ENCODE measurements around the gene NPIPA1.
"Not testable (repeated sequence)": the region's sequence is repeated elsewhere in the genome, so short reads cannot be mapped to it uniquely, and the experiment has no call there.

The NPIPA1 gene

GRCh38 chr16:14930246-14930645 lies 7.0 kb upstream of the NPIPA1 start:
- not testable (repeated sequence) for H3K4me3 ChIP-seq (ENCODE audit: insufficient read depth, low read depth, low read length, poor library complexity, severe bottlenecking); H3K27me3 ChIP-seq (replicated peaks; ENCODE audit: control insufficient read depth, insufficient read depth, low read length, poor library complexity, severe bottlenecking); H3K27ac ChIP-seq (ENCODE audit: insufficient read depth, low read length, poor library complexity, severe bottlenecking); H3K4me1 ChIP-seq (ENCODE audit: control insufficient read depth, insufficient read depth, low read length, poor library complexity, severe bottlenecking); DNase-seq; H3K9me3 ChIP-seq (ENCODE audit: control insufficient read depth, low read length); H3K36me3 ChIP-seq (ENCODE audit: control insufficient read depth, insufficient read depth, low read length)

- not testable (repeated sequence) for H3K27ac ChIP-seq (ENCODE audit: insufficient read depth, low read length, poor library complexity, severe bottlenecking); H3K9me3 ChIP-seq (ENCODE audit: control insufficient read depth, low read length); DNase-seq; H3K27me3 ChIP-seq (replicated peaks; ENCODE audit: control insufficient read depth, insufficient read depth, low read length, poor library complexity, severe bottlenecking); H3K4me1 ChIP-seq (ENCODE audit: control insufficient read depth, insufficient read depth, low read length, poor library complexity, severe bottlenecking); H3K36me3 ChIP-seq (ENCODE audit: control insufficient read depth, insufficient read depth, low read length); H3K4me3 ChIP-seq (ENCODE audit: insufficient read depth, low read depth, low read length, poor library complexity, severe bottlenecking)
These were observed 6.3 kb upstream of the NPIPA1 start for GRCh38 chr16:14930971-14931370.

- H3K27ac ChIP-seq (ENCODE audit: insufficient read depth, low read length, poor library complexity, severe bottlenecking); H3K4me1 ChIP-seq (ENCODE audit: control insufficient read depth, insufficient read depth, low read length, poor library complexity, severe bottlenecking); H3K27me3 ChIP-seq (replicated peaks; ENCODE audit: control insufficient read depth, insufficient read depth, low read length, poor library complexity, severe bottlenecking); H3K36me3 ChIP-seq (ENCODE audit: control insufficient read depth, insufficient read depth, low read length); H3K4me3 ChIP-seq (ENCODE audit: insufficient read depth, low read depth, low read length, poor library complexity, severe bottlenecking); DNase-seq; H3K9me3 ChIP-seq (ENCODE audit: control insufficient read depth, low read length): not testable (repeated sequence)
These were observed 4.5 kb upstream of the NPIPA1 start for GRCh38 chr16:14932581-14933375.

GRCh38 chr16:14937994-14938393 lies 751 bp downstream of the NPIPA1 start:
- not testable (repeated sequence) for H3K36me3 ChIP-seq (ENCODE audit: control insufficient read depth, insufficient read depth, low read length); H3K27ac ChIP-seq (ENCODE audit: insufficient read depth, low read length, poor library complexity, severe bottlenecking); H3K9me3 ChIP-seq (ENCODE audit: control insufficient read depth, low read length); H3K27me3 ChIP-seq (replicated peaks; ENCODE audit: control insufficient read depth, insufficient read depth, low read length, poor library complexity, severe bottlenecking); H3K4me1 ChIP-seq (ENCODE audit: control insufficient read depth, insufficient read depth, low read length, poor library complexity, severe bottlenecking); DNase-seq; H3K4me3 ChIP-seq (ENCODE audit: insufficient read depth, low read depth, low read length, poor library complexity, severe bottlenecking)

GRCh38 chr16:14942686-14943085 lies 5.4 kb downstream of the NPIPA1 start:
- not testable (repeated sequence) for H3K4me3 ChIP-seq (ENCODE audit: insufficient read depth, low read depth, low read length, poor library complexity, severe bottlenecking); H3K27me3 ChIP-seq (replicated peaks; ENCODE audit: control insufficient read depth, insufficient read depth, low read length, poor library complexity, severe bottlenecking); H3K27ac ChIP-seq (ENCODE audit: insufficient read depth, low read length, poor library complexity, severe bottlenecking); H3K4me1 ChIP-seq (ENCODE audit: control insufficient read depth, insufficient read depth, low read length, poor library complexity, severe bottlenecking); H3K9me3 ChIP-seq (ENCODE audit: control insufficient read depth, low read length); DNase-seq; H3K36me3 ChIP-seq (ENCODE audit: control insufficient read depth, insufficient read depth, low read length)

GRCh38 chr16:14955546-14956231 lies 18.4 kb downstream of the NPIPA1 start:
- DNase-seq, result no peak
- no peaks in the 10 kb centered on the region for H3K4me1 ChIP-seq (ENCODE audit: control insufficient read depth, insufficient read depth, low read length, poor library complexity, severe bottlenecking)
- no peak overlapping the region for H3K27ac ChIP-seq (ENCODE audit: insufficient read depth, low read length, poor library complexity, severe bottlenecking)
- H3K4me3 ChIP-seq (ENCODE audit: insufficient read depth, low read depth, low read length, poor library complexity, severe bottlenecking), result no peak overlapping the region
- no peaks in the 10 kb centered on the region for H3K27me3 ChIP-seq (replicated peaks; ENCODE audit: control insufficient read depth, insufficient read depth, low read length, poor library complexity, severe bottlenecking)
- no peaks in the 10 kb centered on the region for H3K9me3 ChIP-seq (ENCODE audit: control insufficient read depth, low read length)
- H3K36me3 ChIP-seq (ENCODE audit: control insufficient read depth, insufficient read depth, low read length), result no peaks in the 10 kb centered on the region

GRCh38 chr16:14957576-14958322 lies 20.5 kb downstream of the NPIPA1 start:
- no peak overlapping the region for H3K4me3 ChIP-seq (ENCODE audit: insufficient read depth, low read depth, low read length, poor library complexity, severe bottlenecking)
- no peaks in the 10 kb centered on the region for H3K36me3 ChIP-seq (ENCODE audit: control insufficient read depth, insufficient read depth, low read length)
- H3K27me3 ChIP-seq (replicated peaks; ENCODE audit: control insufficient read depth, insufficient read depth, low read length, poor library complexity, severe bottlenecking), result no peaks in the 10 kb centered on the region
- no peaks in the 10 kb centered on the region for H3K4me1 ChIP-seq (ENCODE audit: control insufficient read depth, insufficient read depth, low read length, poor library complexity, severe bottlenecking)
- H3K9me3 ChIP-seq (ENCODE audit: control insufficient read depth, low read length), result no peaks in the 10 kb centered on the region
- no peak for DNase-seq
- no peak overlapping the region for H3K27ac ChIP-seq (ENCODE audit: insufficient read depth, low read length, poor library complexity, severe bottlenecking)

- DNase-seq, result no peak
- H3K4me1 ChIP-seq (ENCODE audit: control insufficient read depth, insufficient read depth, low read length, poor library complexity, severe bottlenecking), result no peaks in the 10 kb centered on the region
- H3K4me3 ChIP-seq (ENCODE audit: insufficient read depth, low read depth, low read length, poor library complexity, severe bottlenecking), result no peak overlapping the region
- H3K36me3 ChIP-seq (ENCODE audit: control insufficient read depth, insufficient read depth, low read length), result no peaks in the 10 kb centered on the region
- peaks cover 1% of the 10 kb centered on the region for H3K9me3 ChIP-seq (ENCODE audit: control insufficient read depth, low read length)
- H3K27ac ChIP-seq (ENCODE audit: insufficient read depth, low read length, poor library complexity, severe bottlenecking), result no peak overlapping the region
- H3K27me3 ChIP-seq (replicated peaks; ENCODE audit: control insufficient read depth, insufficient read depth, low read length, poor library complexity, severe bottlenecking), result no peaks in the 10 kb centered on the region
These were observed 21.0 kb downstream of the NPIPA1 start for GRCh38 chr16:14958323-14958600.

- no peak for DNase-seq
- Histone ChIP-seq H3K9me3 (ENCODE audit: control insufficient read depth, low read length) (peaks cover 5% of the 10 kb centered on the region), H3K27me3 (replicated peaks; ENCODE audit: control insufficient read depth, insufficient read depth, low read length, poor library complexity, severe bottlenecking) (no peaks in the 10 kb centered on the region), H3K4me1 (ENCODE audit: control insufficient read depth, insufficient read depth, low read length, poor library complexity, severe bottlenecking) (no peaks in the 10 kb centered on the region), H3K27ac (ENCODE audit: insufficient read depth, low read length, poor library complexity, severe bottlenecking) (no peak overlapping the region), H3K36me3 (ENCODE audit: control insufficient read depth, insufficient read depth, low read length) (no peaks in the 10 kb centered on the region), H3K4me3 (ENCODE audit: insufficient read depth, low read depth, low read length, poor library complexity, severe bottlenecking) (no peak overlapping the region)
These were observed 21.7 kb downstream of the NPIPA1 start for GRCh38 chr16:14958970-14959369.

All from effector memory CD4-positive, alpha-beta T cell (primary cell).